Activated CD4-positive, alpha-beta T cell treated with anti-CD3 and anti-CD28 coated beads, Interleukin-10, Interleukin-2, amounts not matched to agents 100 ng/mL and 50 ng/mL, durations not matched to agents 16 hours and 8 hours (primary cell): Measurements from ENCODE around the gene C16orf86.
A peak's percentile ranks its signal among the peaks of the same experiment; 100 is the strongest.
"Not testable (repeated sequence)": the region's sequence is repeated elsewhere in the genome, so short reads cannot be mapped to it uniquely, and the experiment has no call there.

ENCODE experiments used
- DNase-seq: peaks from one replicate; pipeline ENCODE4 v3.0.0-alpha.2; 2020

C16orf86 gene

GRCh38 chr16:67668495-67669157 lies 2.0 kb downstream of the C16orf86 start:
- no peak for DNase-seq

GRCh38 chr16:67669499-67670101 lies 3.0 kb downstream of the C16orf86 start:
- DNase-seq = no peak

GRCh38 chr16:67672306-67672705 lies 5.7 kb downstream of the C16orf86 start:
- DNase-seq = no peak

- DNase-seq = peak; percentile 63
Observed at GRCh38 chr16:67672739-67673662, 6.4 kb downstream of the C16orf86 start.

GRCh38 chr16:67673712-67674580 lies 7.3 kb downstream of the C16orf86 start:
- no peak for DNase-seq

GRCh38 chr16:67674851-67675578 lies 8.4 kb downstream of the C16orf86 start:
- DNase-seq = no peak

- no peak for DNase-seq
Observed at GRCh38 chr16:67675579-67675935, 8.9 kb downstream of the C16orf86 start.

GRCh38 chr16:67675999-67676398 lies 9.4 kb downstream of the C16orf86 start:
- no peak for DNase-seq

GRCh38 chr16:67676516-67676915 lies 9.9 kb downstream of the C16orf86 start:
- no peak for DNase-seq

- DNase-seq = no peak
Observed at GRCh38 chr16:67676939-67677338, 10.3 kb downstream of the C16orf86 start.

GRCh38 chr16:67677712-67678111 lies 11.1 kb downstream of the C16orf86 start:
- DNase-seq = no peak

GRCh38 chr16:67678354-67679023 lies 11.9 kb downstream of the C16orf86 start:
- DNase-seq = no peak

- DNase-seq = no peak
Observed at GRCh38 chr16:67679935-67680897, 13.6 kb downstream of the C16orf86 start.

- no peak for DNase-seq
Observed at GRCh38 chr16:67683767-67684166, 17.2 kb downstream of the C16orf86 start.

- no peak for DNase-seq
Observed at GRCh38 chr16:67685388-67686112, 18.9 kb downstream of the C16orf86 start.

- not testable (repeated sequence) for DNase-seq
Observed at GRCh38 chr16:67693517-67694285, 27.1 kb downstream of the C16orf86 start.

- DNase-seq = no peak
Observed at GRCh38 chr16:67694611-67695010, 28.0 kb downstream of the C16orf86 start.

- DNase-seq = no peak
Observed at GRCh38 chr16:67697422-67698185, 31.0 kb downstream of the C16orf86 start.
